Hair follicle dermal papilla cell (primary cell): ENCODE measurements around the gene SARS2. TPM values are rescaled to one million over a fixed set of nuclear protein-coding genes. Genes with fewer than 3 reads are reported as not detected.

Experiments
- total RNA-seq: library from RNA; depleted of rRNA; stranded (reverse); fragments of >200 nt; gene quantifications from 2 replicates; pipeline ENCODE4 v1.2.3, GENCODE V29; 2012

The SARS2 gene, protein sequence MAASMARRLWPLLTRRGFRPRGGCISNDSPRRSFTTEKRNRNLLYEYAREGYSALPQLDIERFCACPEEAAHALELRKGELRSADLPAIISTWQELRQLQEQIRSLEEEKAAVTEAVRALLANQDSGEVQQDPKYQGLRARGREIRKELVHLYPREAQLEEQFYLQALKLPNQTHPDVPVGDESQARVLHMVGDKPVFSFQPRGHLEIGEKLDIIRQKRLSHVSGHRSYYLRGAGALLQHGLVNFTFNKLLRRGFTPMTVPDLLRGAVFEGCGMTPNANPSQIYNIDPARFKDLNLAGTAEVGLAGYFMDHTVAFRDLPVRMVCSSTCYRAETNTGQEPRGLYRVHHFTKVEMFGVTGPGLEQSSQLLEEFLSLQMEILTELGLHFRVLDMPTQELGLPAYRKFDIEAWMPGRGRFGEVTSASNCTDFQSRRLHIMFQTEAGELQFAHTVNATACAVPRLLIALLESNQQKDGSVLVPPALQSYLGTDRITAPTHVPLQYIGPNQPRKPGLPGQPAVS
- 26.0 and 35.8 TPM in 2 replicates for total RNA-seq

DNA sequence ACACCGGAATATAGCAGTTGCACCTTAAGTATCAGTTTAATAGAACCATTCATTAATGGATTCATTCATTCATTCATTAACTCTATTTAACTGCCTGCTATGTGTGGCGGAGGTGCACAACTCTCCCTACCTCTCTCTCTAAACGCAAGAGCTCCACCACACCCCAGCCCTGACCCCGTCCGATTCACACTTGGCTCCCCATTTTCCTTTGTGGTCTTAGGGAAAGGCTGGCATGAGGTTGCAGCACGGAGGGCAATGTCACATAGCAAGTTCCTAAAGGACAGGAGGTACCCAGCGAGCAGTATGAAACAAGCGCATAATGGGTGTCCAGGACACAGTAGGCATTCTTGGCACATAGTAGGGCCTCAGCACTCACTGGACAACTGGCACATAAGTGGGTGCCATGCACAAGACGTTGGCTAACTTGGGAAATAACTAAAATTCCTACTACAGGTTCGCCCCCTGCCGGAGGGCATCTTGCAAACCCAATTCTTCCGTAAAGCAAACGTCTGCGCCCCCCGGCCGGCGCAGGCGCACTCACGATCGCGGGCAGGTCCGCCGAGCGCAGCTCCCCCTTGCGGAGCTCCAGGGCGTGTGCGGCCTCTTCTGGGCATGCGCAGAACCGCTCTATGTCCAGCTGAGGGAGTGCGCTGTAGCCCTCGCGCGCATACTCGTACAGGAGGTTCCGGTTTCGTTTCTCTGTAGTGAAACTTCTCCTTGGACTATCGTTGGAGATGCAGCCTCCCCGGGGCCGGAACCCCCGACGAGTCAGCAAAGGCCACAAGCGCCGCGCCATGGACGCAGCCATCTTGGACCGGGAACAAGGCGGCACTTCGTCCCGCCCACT lies at the start of gene SARS2:
TSS of gene SARS2 (minus strand) at position 835 of the 847 bp plus-strand sequence. CDS start at position 808, 27 bp downstream.

DNA sequence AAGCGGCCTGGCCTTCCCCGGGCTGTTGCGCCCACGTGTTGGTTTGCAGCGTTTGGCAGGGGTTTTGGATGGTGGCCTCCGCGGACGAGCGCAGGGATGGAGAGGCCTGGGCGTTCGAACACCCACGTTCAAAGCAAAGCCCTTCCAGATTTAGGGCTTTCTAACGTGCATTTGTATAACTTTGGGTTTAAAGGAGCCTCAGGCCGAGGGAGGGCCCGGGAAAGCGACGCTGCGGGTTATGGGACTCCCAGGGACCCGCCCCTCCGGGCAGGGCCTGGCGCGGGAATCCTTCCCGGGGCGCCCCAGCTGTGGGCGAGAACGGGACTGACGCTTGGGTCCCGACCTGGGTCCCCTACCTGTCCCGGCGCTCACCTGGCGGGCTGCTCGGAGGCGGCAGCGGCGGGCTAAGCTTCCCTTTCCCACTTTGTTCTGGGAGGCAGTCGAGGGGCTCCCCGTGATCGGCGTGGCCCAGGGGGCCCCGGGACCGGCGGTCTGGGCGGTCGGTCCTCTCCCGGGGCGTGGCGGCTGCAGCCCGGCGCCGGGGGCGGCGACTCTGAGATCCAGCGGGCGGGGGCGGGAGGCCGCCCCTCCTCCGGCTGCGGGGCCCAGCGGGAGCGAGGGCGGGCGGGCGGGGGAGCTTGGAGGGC lies 44.8 kb upstream of the SARS2 start, which contains the start of gene FBXO17:
TSS of gene FBXO17 (minus strand) at position 529 of the 647 bp plus-strand sequence. CDS start 25,423 bp downstream, outside the sequence.

DNA sequence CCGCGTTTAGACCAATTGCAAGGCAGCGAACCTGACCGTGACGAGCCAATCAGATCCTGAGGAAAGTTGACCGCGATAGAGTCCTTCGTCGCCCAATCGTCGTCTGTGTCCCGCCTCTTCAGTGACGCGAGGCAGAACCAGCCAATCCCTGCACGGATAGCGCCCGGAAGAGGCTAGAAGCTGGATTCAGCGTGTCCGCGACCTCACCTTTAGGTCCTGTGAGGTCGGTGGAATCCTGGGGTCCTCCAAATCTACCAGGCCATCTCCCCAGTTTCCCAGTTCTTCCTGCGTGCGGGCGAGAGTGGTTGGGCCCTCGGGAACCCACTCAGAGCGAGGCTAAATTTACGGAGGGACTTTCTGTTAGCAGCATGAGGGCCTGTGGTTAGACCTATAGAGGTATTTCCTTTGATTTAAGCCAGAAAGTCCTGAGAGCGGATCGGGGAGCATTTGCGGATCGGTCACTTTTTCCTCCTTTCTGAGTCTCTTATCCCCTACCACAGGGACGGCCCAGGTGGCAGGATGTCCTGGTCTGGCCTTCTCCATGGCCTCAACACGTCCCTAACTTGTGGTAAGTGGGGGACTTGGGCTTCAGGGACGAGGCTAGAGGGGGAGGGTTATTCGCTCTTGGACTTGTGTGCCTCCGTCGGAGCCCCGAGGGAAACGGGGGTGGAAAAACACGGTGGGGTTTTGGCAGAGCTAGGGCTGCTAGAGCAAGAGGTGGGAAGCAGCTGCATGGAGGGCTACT lies 385 bp upstream of the SARS2 start, which contains the start of gene MRPS12:
TSS of gene MRPS12 (plus strand) at position 169 of the 745 bp plus-strand sequence. CDS start at position 520, 351 bp downstream.

DNA sequence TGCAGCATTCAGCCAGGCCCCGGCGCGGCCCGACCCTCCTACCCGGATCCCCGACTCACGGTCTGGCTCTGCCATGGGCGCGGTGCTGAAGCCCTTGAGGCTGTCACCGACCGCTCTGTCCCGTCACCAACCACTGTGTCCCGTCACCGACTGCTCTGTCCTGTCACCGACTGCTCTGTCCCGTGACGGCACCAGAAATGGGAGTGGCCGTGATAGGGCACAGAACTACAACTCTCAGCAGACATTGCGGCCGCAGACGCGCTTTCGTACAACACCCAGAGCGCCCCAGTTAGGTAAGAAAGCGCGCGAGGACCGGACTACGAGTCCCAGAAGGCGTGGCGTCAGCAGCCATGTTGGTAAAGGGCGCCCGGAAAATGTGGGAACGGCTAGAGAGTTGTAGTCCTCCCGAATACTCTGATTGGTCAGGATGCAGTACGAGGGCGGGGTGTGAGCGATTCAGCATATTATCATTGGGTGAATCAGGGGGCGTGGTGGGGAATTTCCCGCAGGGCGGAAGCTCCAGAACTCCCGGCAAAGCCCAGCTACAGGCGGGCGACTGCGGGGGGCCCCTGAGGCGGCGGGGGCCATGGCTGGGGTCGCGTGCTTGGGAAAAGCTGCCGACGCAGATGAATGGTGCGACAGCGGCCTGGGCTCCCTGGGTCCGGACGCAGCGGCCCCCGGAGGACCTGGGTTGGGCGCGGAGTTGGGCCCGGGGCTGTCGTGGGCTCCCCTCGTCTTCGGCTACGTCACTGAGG lies 30.9 kb downstream of the SARS2 start, which contains the start of the genes NFKBIB and SIRT2:
TSS of gene NFKBIB (plus strand) at position 523 of the 755 bp plus-strand sequence. CDS start at position 587, 64 bp downstream.
TSS of gene SIRT2 (minus strand) at position 172 of the 755 bp plus-strand sequence. CDS start at position 75, 97 bp downstream.

DNA sequence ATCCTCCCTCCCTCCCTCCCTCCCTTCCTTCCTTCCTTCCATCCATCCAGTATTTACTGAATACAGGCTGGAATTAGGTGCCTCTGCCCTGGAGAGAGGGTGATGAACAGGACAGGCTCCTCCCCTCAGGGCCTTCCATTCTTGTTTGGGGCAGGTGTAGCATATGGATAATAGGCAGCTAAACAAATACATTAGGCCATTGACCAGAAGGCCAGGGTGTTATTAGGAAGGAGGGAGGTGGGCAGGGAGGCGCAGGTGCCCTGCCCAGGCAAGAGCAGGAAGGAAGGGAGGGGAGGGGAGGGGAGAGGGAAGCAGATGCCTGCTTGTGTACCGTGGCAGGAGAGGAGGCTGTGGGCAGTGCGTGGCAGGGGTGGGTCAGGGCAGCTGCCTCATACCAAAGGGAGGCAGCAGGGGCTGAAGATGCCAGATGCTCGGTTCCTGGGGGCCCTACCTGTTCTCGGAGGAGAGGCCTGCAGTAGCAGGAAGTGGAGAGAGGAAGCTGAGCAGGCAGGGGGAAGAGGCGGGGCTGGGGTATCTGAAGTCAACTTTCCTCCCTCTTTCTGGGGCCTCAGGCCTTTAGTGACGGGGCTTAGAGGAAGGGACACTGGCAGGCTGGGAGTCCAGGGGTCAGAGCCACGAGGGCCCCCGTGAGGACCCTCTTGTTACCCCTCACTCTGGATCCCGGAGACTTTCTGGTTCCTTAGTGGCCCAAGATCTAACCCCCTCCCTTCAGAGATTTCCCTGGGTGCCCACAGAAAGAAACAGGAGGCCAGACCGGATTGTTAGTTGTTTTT lies 52.6 kb downstream of the SARS2 start, which contains the start of gene RINL:
TSS of gene RINL (minus strand) at position 495 of the 794 bp plus-strand sequence. CDS start 1,533 bp downstream, outside the sequence.

Other genes with a start within 250 kb of the SARS2 start
- 0.24 and 0.65 TPM in 2 replicates for gene CAPN12, start 186.3 kb downstream of the SARS2 start, total RNA-seq
- not detected in 2 replicates for gene LGALS7, start 157.2 kb downstream of the SARS2 start, total RNA-seq
- gene LGALS7B, start 141.6 kb downstream of the SARS2 start, total RNA-seq: 0.97 TPM in 1 of 2 replicates, not detected in the other
- not detected in 2 replicates for gene LGALS4, start 117.8 kb downstream of the SARS2 start, total RNA-seq
- gene ECH1, start 99.0 kb downstream of the SARS2 start, total RNA-seq: 61.2 and 70.1 TPM in 2 replicates
- gene HNRNPL, start 80.8 kb downstream of the SARS2 start, total RNA-seq: 232 and 246 TPM in 2 replicates
- gene RINL, start 52.5 kb downstream of the SARS2 start, total RNA-seq: 1.9 and 2.6 TPM in 2 replicates
- 64.1 and 65.9 TPM in 2 replicates for gene SIRT2, start 31.1 kb downstream of the SARS2 start, total RNA-seq
- gene NFKBIB, start 30.8 kb downstream of the SARS2 start, total RNA-seq: 8.1 and 9.9 TPM in 2 replicates
- gene CCER2, start 18.6 kb downstream of the SARS2 start, total RNA-seq: not detected in 2 replicates
- gene MRPS12, start 181 bp upstream of the SARS2 start, total RNA-seq: 15.7 and 18.1 TPM in 2 replicates
- 28.4 and 34.6 TPM in 2 replicates for gene FBXO17, start 45.0 kb upstream of the SARS2 start, total RNA-seq
- 2.8 and 3.4 TPM in 2 replicates for gene FBXO27, start 101.8 kb upstream of the SARS2 start, total RNA-seq
- gene ACP7, start 153.6 kb upstream of the SARS2 start, total RNA-seq: 0.36 and 1.1 TPM in 2 replicates
- gene PAK4, start 195.0 kb upstream of the SARS2 start, total RNA-seq: 8.1 and 14.9 TPM in 2 replicates